ENCODE results near the gene IRF5. TPM values are rescaled to one million over a fixed set of nuclear protein-coding genes. Genes with fewer than 3 reads are reported as not detected.

IRF5 gene
- total RNA-seq, result 0.16 TPM in 1 of 2 replicates, not detected in the other

DNA sequence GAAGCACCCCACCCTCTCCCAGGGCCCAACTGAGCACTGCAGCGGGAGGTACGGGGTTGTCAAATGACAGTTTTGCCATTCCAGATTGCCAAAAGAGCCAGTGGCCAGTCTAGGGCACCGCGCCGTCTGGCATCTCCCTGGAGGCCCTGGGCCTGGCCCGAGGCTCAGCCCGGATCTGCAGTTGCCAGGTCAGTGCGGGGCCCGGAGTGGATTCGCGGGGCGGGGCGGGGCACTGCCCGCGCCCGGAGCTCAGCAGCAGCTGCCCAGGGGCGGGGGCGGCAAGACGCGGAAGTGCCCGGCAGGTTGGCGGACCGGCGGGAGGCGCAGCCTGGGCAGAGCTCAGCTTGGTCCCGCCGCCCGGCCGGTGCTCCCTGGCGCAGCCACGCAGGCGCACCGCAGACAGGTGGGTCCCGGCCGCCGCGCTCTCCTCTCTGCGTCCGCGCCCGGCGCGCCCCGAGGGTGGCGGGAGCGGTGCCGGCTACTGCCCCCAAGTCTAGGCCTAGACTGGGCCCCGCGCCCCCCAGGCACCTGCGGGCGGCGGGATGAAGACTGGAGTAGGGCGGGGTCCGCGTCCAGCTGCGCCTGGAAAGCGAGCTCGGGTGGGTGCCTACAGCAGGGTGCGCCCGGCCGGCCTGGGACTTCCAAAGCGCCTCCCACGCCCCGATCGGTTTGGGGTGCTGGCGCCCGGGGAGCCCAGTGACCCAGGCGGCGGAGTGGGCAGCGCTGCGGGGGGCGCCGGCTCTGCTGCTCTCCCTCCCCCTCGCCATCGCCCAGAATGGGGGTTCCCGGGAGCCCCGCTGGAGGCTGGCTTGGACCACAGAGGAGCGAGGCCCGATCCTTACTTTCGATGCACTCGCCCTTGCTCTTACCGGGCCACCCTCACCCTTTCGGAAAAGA is at the start of gene IRF5:
Gene IRF5, plus strand, starts transcription at position 281 of the 897 bp plus-strand sequence. CDS start 4,155 bp downstream, outside the sequence.

DNA sequence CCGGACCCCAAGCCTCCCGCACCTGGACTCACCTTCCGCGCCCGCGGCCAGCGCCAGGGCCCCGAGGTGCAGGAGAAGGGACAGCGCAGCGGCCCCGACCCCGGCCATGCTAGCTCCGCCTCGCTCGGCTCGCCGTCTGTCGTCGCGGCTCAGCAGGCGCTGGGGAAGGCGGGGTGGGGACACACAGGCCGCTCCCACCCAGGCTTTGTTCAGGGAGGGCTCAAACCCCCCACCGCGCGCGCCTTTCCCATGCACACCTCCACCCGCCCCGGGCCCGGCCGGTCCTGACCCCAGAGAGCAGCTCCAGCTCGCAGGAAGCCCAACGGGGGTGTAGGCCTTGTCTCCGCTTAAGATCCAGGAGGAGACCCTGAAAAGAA is 27.2 kb upstream of the IRF5 start, which contains the start of gene KCP:
Gene KCP, minus strand, starts transcription at position 141 of the 377 bp plus-strand sequence. Its CDS starts 33 bp downstream, at position 108.

Other genes starting within 250 kb of the IRF5 start
- gene CALU, start 198.6 kb upstream of the IRF5 start, total RNA-seq, result 623 and 637 TPM in 2 replicates
- not detected in 2 replicates for gene OPN1SW, start 162.1 kb upstream of the IRF5 start, total RNA-seq
- gene CCDC136, start 146.0 kb upstream of the IRF5 start, total RNA-seq, result 0.18 and 1.6 TPM in 2 replicates
- 108 and 131 TPM in 2 replicates for gene FLNC, start 107.5 kb upstream of the IRF5 start, total RNA-seq
- 74.4 and 134 TPM in 2 replicates for gene ATP6V1F, start 75.1 kb upstream of the IRF5 start, total RNA-seq
- gene KCP, start 27.2 kb upstream of the IRF5 start, total RNA-seq, result not detected in 2 replicates
- gene TNPO3, start 117.2 kb downstream of the IRF5 start, total RNA-seq, result 22.2 and 32.9 TPM in 2 replicates
- gene TSPAN33, start 206.8 kb downstream of the IRF5 start, total RNA-seq, result 0.65 TPM in 1 of 2 replicates, not detected in the other

Measured in cardiac atrium fibroblast (primary cell).